Trophoblast cell (in vitro differentiated cells and primary cell): ENCODE results near the gene LYL1.
"Not testable (repeated sequence)": the region's sequence is repeated elsewhere in the genome, so short reads cannot be mapped to it uniquely, and the experiment has no call there.

Source experiments
- DNase-seq, 2 donors: peaks; one replicate each; pipeline ENCODE4 v3.0.0-alpha.2; 2016
- H2AFZ ChIP-seq: 2 replicates; pipeline ENCODE4 v1.6.1; 2013; ENCODE audit warnings: low read length, moderate library complexity, mild to moderate bottlenecking; ENCODE audit not compliant: insufficient read depth, poor library complexity
- H2AK5ac ChIP-seq: 2 replicates; pipeline ENCODE4 v1.6.1; 2013; ENCODE audit warnings: mild to moderate bottlenecking, low read length
- H2BK120ac ChIP-seq: 2 replicates; pipeline ENCODE4 v1.6.1; 2013; ENCODE audit warnings: low read length, mild to moderate bottlenecking, moderate library complexity; ENCODE audit not compliant: insufficient read depth, poor library complexity
- H2BK12ac ChIP-seq: 2 replicates; pipeline ENCODE4 v1.6.1; 2013; ENCODE audit warnings: mild to moderate bottlenecking, low read length, moderate library complexity
- H2BK5ac ChIP-seq: 2 replicates; pipeline ENCODE4 v1.6.1; 2013; ENCODE audit warnings: low read length, low read depth, moderate library complexity, mild to moderate bottlenecking; ENCODE audit not compliant: poor library complexity
- H3K14ac ChIP-seq: 2 replicates; pipeline ENCODE4 v1.6.1; 2013; ENCODE audit warnings: mild to moderate bottlenecking, low read length
- H3K18ac ChIP-seq: 2 replicates; pipeline ENCODE4 v1.6.1; 2013; ENCODE audit warnings: mild to moderate bottlenecking, low read length
- H3K23ac ChIP-seq: 2 replicates; pipeline ENCODE4 v1.6.1; 2013; ENCODE audit warnings: low read length
- H3K27ac ChIP-seq: 2 replicates; pipeline ENCODE4 v1.5.1; 2013; ENCODE audit warnings: low read depth, mild to moderate bottlenecking, inconsistent platforms, low read length, moderate library complexity
- H3K27me3 ChIP-seq: 2 replicates; pipeline ENCODE4 v1.6.1; 2013; ENCODE audit warnings: inconsistent platforms, mild to moderate bottlenecking, low read length, moderate library complexity; ENCODE audit not compliant: insufficient read depth
- H3K36me3 ChIP-seq, 2 experiments: 1 replicate in 1 of 2; 2 replicates in 1 of 2; pipeline ENCODE4 v1.6.1; 2013; ENCODE audit warnings: low read length in 2 of 2, mild to moderate bottlenecking in 2 of 2, moderate library complexity in 1 of 2; ENCODE audit not compliant: insufficient read depth in 2 of 2, control insufficient read depth in 1 of 2
- H3K4ac ChIP-seq: 2 replicates; pipeline ENCODE4 v1.6.1; 2013; ENCODE audit warnings: low read depth, mild to moderate bottlenecking, low read length, moderate library complexity
- H3K4me1 ChIP-seq, 2 experiments: 1 replicate in 1 of 2; 2 replicates in 1 of 2; pipeline ENCODE4 v1.6.1; 2013; ENCODE audit warnings: low read length in 2 of 2, mild to moderate bottlenecking in 2 of 2, moderate library complexity in 1 of 2; ENCODE audit not compliant: insufficient read depth in 2 of 2, control insufficient read depth in 1 of 2
- H3K4me2 ChIP-seq: 2 replicates; pipeline ENCODE4 v1.6.1; 2013; ENCODE audit warnings: inconsistent platforms, mild to moderate bottlenecking, low read length, moderate library complexity
- H3K4me3 ChIP-seq: 2 replicates; pipeline ENCODE4 v1.5.1; 2013; ENCODE audit warnings: mild to moderate bottlenecking, low read depth, low read length, inconsistent platforms
- H3K79me1 ChIP-seq: one replicate; pipeline ENCODE4 v1.6.1; 2013; ENCODE audit warnings: low read length
- H3K79me2 ChIP-seq: 2 replicates; pipeline ENCODE4 v1.6.1; 2013; ENCODE audit warnings: low read length, mild to moderate bottlenecking; ENCODE audit not compliant: control insufficient read depth, insufficient read depth, poor library complexity
- H3K9ac ChIP-seq: 2 replicates; pipeline ENCODE4 v1.6.1; 2013; ENCODE audit warnings: mild to moderate bottlenecking, low read length
- H3K9me3 ChIP-seq: 2 replicates; pipeline ENCODE4 v1.6.1; 2013; ENCODE audit warnings: low read depth, mild to moderate bottlenecking, control low read depth, inconsistent platforms, low read length; ENCODE audit not compliant: insufficient read depth
- H4K12ac ChIP-seq: 2 replicates; pipeline ENCODE4 v1.6.1; 2013; ENCODE audit warnings: low read depth, mild to moderate bottlenecking, low read length, moderate library complexity
- H4K8ac ChIP-seq: 2 replicates; pipeline ENCODE4 v1.6.1; 2013; ENCODE audit warnings: low read depth, mild to moderate bottlenecking, low read length, moderate library complexity
- H4K91ac ChIP-seq: one replicate; pipeline ENCODE4 v1.6.1; 2013; ENCODE audit warnings: low read depth, mild to moderate bottlenecking, low read length, moderate library complexity
- WGBS: extraction: QIAGEN DNeasy Blood & Tissue Kit; methylation state at CpG from one replicate; pipeline ENCODE4 v1.1.7; 2013; ENCODE audit warnings: missing lambda C conversion rate; ENCODE audit not compliant: insufficient read length, insufficient coverage; ENCODE audit errors: extremely low coverage; 5-methylcytosine and 5-hydroxymethylcytosine counted together

The LYL1 gene

GRCh38 chr19:13150187-13150930, 47.7 kb upstream of the LYL1 start, which contains the start of the genes IER2 and STX10:
Gene IER2 (plus strand): TSS chr19:13150411. CDS start chr19:13153187, 2,776 bp downstream.
Gene STX10 (minus strand): TSS chr19:13150375. CDS start chr19:13150173, 202 bp downstream.
- Histone ChIP-seq H2BK120ac (peak within 1 kb of the TSS; percentile 57), H3K4ac (peak within 1 kb of the TSS; percentile 94), H3K18ac (peak within 1 kb of the TSS; percentile 61), H3K27me3 (no peaks in the 10 kb centered on the region), H4K8ac (peak within 1 kb of the TSS; percentile 80), H3K79me1 (peaks cover 49% of the 10 kb centered on the region), H3K36me3 (peaks cover 1 to 10% of the 10 kb centered on the region in 2 experiments), H3K4me3 (peak within 1 kb of the TSS; percentile 86), H3K9ac (peak within 1 kb of the TSS; percentile 79), H4K91ac (peak within 1 kb of the TSS; percentile 86), H3K79me2 (peaks cover 45% of the 10 kb centered on the region), H2AK5ac (peak within 1 kb of the TSS; percentile 16), H4K12ac (peak within 1 kb of the TSS; percentile 59), H3K4me1 (peaks cover 4 to 8% of the 10 kb centered on the region in 2 experiments), H2BK5ac (peak within 1 kb of the TSS; percentile 53), H3K27ac (peak within 1 kb of the TSS; percentile 73), H3K4me2 (peak within 1 kb of the TSS; percentile 71), H3K9me3 (peaks cover 3% of the 10 kb centered on the region), H2BK12ac (peak within 1 kb of the TSS; percentile 23), H3K14ac (peak within 1 kb of the TSS; percentile 58), H3K23ac (peak within 1 kb of the TSS; percentile 45), H2AFZ (peak within 1 kb of the TSS; percentile 34)
- DNase-seq: peak; percentile 98
- no CpG with 5 or more reads among the region's 51 CpGs for WGBS

- H4K12ac ChIP-seq: peak overlapping the region; percentile 59
- H3K36me3 ChIP-seq: peaks cover 5 to 13% of the 10 kb centered on the region in 2 experiments
- H2BK12ac ChIP-seq: no peak overlapping the region
- H3K18ac ChIP-seq: peak overlapping the region; percentile 61
- H3K27ac ChIP-seq: no peak overlapping the region
- peak overlapping the region; percentile 86 for H3K4me3 ChIP-seq
- WGBS: no CpG with 5 or more reads among the region's 46 CpGs
- H3K9me3 ChIP-seq: peaks cover 3% of the 10 kb centered on the region
- peak overlapping the region; percentile 58 for H3K14ac ChIP-seq
- DNase-seq: peak in 1 of 2 donors; percentile 48
- H3K79me1 ChIP-seq: peaks cover 45% of the 10 kb centered on the region
- peak overlapping the region; percentile 80 for H4K8ac ChIP-seq
- H3K9ac ChIP-seq: peak overlapping the region; percentile 70
- peak overlapping the region; percentile 71 for H3K4me2 ChIP-seq
- no peak overlapping the region for H2AK5ac ChIP-seq
- H2BK5ac ChIP-seq: peak overlapping the region; percentile 2
- peak overlapping the region; percentile 47 for H2BK120ac ChIP-seq
- peaks cover 42% of the 10 kb centered on the region for H3K79me2 ChIP-seq
- no peaks in the 10 kb centered on the region for H3K27me3 ChIP-seq
- peak overlapping the region; percentile 41 for H3K4ac ChIP-seq
- peaks cover 0 to 3% of the 10 kb centered on the region in 2 experiments for H3K4me1 ChIP-seq
- H4K91ac ChIP-seq: peak overlapping the region; percentile 69
- peak overlapping the region; percentile 34 for H2AFZ ChIP-seq
- no peak overlapping the region for H3K23ac ChIP-seq
These were observed 47.0 kb upstream of the LYL1 start for GRCh38 chr19:13149628-13150186.

GRCh38 chr19:13149173-13149627, 46.5 kb upstream of the LYL1 start:
- not testable (repeated sequence) for H3K4ac ChIP-seq, DNase-seq, H2BK12ac ChIP-seq, H3K27me3 ChIP-seq, H2BK120ac ChIP-seq, H3K23ac ChIP-seq, H3K27ac ChIP-seq, H3K9me3 ChIP-seq, H2BK5ac ChIP-seq, H2AK5ac ChIP-seq, H3K18ac ChIP-seq, H4K12ac ChIP-seq, H3K4me1 ChIP-seq, H3K9ac ChIP-seq
- H3K79me1 ChIP-seq: peaks cover 40% of the 10 kb centered on the region
- WGBS: no CpG with 5 or more reads among the region's 17 CpGs
- peak overlapping the region; percentile 80 for H4K8ac ChIP-seq
- H3K79me2 ChIP-seq: peaks cover 39% of the 10 kb centered on the region
- peak overlapping the region; percentile 34 for H2AFZ ChIP-seq
- H3K4me2 ChIP-seq: peak overlapping the region; percentile 71
- H3K4me3 ChIP-seq: peak overlapping the region; percentile 86
- H3K14ac ChIP-seq: peak overlapping the region; percentile 58
- peak overlapping the region; percentile 69 for H4K91ac ChIP-seq
- peaks cover 10 to 18% of the 10 kb centered on the region in 2 experiments for H3K36me3 ChIP-seq

- Histone ChIP-seq H3K4ac (no peak overlapping the region), H3K4me2 (no peak overlapping the region), H3K27ac (no peak overlapping the region), H3K79me2 (peaks cover 19% of the 10 kb centered on the region), H3K27me3 (no peaks in the 10 kb centered on the region), H3K36me3 (peaks cover 11 to 14% of the 10 kb centered on the region in 2 experiments), H4K91ac (no peak overlapping the region), H3K23ac (no peak overlapping the region), H3K4me1 (peaks cover 0 to 3% of the 10 kb centered on the region in 2 experiments), H3K14ac (no peak overlapping the region), H3K18ac (no peak overlapping the region), H2AK5ac (no peak overlapping the region), H4K12ac (no peak overlapping the region), H2AFZ (no peak overlapping the region), H3K4me3 (no peak overlapping the region), H3K9ac (no peak overlapping the region), H2BK120ac (no peak overlapping the region), H2BK12ac (no peak overlapping the region), H3K79me1 (peaks cover 20% of the 10 kb centered on the region), H4K8ac (no peak overlapping the region), H3K9me3 (peaks cover 1% of the 10 kb centered on the region), H2BK5ac (no peak overlapping the region)
- peak in 1 of 2 donors; percentile 31 for DNase-seq
- WGBS: no CpG with 5 or more reads among the region's 16 CpGs
These were observed 44.3 kb upstream of the LYL1 start for GRCh38 chr19:13146763-13147563.
